GM21360 (cell line): Measurements from ENCODE around the gene CARD14.
"Not testable (repeated sequence)": the region's sequence is repeated elsewhere in the genome, so short reads cannot be mapped to it uniquely, and the experiment has no call there.

ENCODE experiments used
- ATAC-seq: cut with Tn5 transposase; IDR thresholded peaks from one replicate; pipeline ENCODE4 v1.9.1; 2021; ENCODE audit warnings: mild to moderate bottlenecking, moderate library complexity; ENCODE audit not compliant: unreplicated experiment

CARD14 gene

DNA sequence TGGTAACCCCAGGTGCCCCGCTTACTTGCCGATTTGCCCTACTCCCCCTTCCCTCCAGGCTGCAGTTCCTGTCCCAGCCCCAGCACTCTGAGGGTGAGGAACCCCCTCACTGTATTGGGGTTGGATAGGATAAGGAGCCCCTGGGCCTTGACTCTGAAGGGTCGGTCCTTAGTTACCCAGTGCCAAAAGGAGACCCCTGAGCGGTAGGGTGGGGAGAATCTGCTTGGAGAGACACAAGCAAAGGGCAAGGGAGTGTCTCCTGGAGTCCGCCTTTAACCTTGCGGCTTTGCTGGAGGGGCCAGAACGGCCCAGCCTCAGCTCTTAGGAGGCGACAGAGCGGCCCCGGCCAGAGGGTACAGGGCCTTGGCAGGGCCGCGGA, 13.0 kb downstream of the CARD14 start:
- no peak for ATAC-seq

DNA sequence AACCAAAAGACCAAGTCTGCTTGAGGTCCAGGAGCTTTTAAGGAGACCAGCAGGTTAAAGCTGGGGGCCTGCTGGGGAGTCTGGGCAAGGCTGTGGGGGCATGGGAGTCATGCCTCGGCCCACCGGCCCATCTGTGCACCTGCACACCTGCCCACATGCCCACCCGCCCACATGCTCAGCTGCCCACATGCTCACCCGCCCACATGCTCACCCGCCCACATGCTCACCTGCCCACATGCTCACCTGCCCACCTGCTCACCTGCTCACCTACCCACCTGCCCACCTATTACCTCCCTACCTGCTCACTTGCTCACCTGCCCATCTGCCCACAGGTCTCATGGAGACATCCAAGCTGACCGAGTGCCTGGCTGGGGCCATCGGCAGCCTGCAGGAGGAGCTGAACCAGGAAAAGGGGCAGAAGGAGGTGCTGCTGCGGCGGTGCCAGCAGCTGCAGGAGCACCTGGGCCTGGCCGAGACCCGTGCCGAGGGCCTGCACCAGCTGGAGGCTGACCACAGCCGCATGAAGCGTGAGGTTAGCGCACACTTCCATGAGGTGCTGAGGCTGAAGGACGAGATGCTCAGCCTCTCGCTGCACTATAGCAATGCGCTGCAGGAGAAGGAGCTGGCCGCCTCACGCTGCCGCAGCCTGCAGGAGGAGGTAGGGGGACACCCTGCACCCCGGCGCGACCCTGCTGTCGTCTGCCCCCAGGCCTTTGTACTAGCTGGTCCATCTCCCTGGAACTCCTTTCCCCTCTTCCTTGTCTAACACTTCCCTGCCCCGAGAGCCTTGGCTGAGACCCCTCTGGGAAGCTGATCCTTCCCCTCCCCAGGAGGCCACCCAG, 14.0 kb downstream of the CARD14 start:
- ATAC-seq: no peak

DNA sequence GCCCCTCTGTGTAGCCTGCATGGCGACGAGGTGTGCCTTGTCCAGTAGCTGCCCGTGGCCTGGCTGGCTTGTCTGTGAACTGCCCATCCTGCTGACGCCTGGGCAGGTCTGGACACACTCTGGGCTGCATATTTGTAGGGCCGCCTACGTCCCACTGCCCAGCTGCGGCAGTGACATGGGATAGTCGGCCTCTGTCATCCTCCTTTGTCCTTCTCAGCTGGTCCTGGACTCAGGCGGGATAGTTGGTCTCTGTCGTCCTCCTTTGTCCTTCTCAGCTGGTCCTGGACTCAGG, 14.5 kb downstream of the CARD14 start:
- no peak for ATAC-seq

DNA sequence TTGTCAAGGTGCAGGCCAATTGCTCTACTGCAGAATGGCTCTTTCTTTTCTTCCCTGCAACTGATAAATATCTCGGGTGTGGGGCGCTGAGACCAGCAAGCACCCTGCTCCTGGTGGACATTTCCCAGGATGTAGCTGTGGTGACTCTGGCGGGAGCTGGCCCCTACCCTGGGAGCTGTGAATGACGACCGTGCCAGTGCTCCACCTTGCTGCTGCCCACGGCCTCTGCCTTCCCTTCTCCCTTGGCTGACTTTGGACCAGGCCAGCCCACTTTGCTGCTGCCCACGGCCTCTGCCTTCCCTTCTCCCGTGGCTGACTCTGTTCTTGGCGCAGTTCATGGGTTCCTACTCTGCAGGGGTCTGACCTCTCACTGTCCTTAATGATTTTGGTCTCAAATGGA, 16.1 kb downstream of the CARD14 start:
- ATAC-seq: no peak

DNA sequence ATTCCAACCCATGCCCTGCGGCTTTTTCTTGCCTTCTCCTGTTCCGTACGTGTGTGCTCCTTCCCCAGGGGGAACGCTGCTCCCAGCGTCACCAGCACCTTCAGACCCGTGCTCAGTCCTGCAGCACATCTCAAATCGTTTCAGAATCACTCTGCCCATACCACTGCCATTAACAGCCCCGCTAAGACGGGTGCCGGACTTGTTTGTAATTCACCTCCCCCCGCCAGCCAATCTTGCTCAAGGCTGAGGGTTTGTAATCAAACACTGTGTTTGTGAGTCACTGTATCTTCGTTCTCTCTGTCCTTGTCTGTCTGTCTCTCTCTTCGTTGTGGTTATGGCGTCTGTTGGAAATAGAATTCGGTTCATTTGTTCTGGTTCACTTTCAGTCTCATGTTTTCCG, 17.3 kb downstream of the CARD14 start:
- no peak for ATAC-seq

DNA sequence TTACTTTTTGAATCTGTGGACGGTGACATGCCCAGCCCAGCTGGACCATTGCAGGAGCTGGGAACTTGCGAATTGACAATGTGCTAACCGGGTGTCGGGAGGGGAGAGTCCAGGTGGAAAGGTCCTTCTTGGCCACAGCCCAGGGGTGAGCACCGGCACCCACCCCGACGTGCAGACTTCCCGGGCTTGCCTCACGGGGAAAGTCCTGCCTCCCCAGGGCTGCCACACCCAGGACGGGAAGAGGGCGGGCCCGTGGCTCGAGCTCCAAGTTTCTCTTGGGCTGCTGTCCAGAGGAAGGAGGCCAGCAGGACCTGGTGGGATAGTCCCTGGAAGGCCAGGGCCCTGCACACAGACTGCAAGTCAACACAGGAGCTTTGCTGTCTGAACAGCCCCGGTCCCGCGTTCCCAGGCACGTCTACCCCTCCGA, 17.7 kb downstream of the CARD14 start:
- no peak for ATAC-seq

DNA sequence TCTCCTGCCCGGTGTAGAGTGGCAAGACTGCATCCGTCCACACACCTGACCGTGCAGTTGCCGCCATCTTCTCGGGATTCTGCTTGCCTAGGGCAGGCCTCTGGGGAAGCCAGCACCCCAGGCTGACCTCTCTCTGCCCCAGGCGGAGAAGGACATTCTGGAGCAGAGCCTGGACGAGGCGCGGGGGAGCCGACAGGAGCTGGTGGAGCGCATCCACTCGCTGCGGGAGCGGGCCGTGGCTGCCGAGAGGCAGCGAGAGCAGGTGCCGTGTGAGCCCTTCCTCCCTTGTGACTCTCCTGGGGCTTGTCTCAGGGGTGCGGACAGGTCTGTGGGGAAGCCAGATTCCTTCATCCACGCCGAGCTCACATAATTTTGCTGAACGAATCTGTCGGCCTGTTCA, 19.8 kb downstream of the CARD14 start:
- ATAC-seq: no peak

DNA sequence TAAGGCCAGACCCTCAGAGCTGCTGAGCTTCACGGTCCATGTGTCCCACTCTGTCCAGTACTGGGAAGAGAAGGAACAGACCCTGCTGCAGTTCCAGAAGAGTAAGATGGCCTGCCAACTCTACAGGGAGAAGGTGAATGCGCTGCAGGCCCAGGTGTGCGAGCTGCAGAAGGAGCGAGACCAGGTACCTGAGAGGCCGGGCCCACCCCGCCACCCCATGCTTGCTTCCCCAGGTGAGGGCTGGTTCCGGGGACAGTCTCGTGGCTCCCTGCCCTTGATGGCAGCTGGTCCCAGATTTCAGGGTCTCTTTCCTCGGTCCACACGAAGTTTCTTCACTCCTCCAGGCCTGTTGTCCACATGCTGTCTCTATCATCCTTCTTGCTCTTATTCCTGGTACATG, 20.9 kb downstream of the CARD14 start:
- ATAC-seq: no peak

DNA sequence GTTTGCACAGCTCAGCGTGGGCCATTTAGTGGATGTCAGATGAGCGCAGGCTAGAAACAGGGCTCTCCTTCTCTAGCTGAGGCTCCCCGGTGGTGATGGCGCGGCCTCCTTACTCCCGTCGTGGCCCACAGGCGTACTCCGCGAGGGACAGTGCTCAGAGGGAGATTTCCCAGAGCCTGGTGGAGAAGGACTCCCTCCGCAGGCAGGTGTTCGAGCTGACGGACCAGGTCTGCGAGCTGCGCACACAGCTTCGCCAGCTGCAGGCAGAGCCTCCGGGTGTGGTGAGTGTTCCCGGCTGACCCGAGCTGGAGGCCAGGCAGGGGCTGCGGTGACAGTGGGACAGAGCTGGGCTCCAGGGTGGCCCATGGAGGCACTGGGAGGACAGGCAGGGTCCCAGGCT, 21.4 kb downstream of the CARD14 start:
- ATAC-seq: no peak

DNA sequence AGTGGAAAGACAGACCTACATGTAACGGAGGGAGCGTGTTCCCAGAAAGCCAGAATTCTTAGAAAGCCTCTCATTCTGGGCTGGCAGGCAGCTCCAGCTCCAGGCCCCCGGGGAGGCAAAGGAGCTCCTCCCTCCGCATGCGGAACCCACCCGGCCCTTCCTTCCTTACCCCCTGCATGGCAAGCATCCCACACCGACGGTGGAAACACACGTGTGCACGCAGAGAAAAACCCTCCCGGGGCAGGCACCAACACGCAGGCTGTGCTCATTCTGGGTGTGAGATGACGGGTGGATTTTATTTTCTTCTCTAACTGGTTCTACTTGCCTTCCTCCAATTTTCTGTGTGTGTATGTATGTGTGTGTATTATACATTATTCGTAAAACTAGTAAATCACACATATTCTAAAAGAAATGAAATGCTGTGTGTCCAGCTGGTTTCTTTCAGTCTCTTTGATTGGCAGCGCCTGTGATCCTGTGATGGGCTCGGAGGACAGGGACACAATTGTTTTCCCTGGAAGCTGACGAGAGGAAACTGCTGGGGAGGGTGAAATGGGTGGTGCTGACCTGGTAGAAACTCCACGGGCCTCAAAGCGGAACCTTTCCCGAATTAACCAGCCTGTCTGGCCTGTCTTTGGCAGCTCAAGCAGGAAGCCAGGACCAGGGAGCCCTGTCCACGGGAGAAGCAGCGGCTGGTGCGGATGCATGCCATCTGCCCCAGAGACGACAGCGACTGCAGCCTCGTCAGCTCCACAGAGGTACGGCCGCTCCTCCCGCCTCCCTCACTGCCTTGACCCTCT, 22.2 kb downstream of the CARD14 start:
- no peak for ATAC-seq

DNA sequence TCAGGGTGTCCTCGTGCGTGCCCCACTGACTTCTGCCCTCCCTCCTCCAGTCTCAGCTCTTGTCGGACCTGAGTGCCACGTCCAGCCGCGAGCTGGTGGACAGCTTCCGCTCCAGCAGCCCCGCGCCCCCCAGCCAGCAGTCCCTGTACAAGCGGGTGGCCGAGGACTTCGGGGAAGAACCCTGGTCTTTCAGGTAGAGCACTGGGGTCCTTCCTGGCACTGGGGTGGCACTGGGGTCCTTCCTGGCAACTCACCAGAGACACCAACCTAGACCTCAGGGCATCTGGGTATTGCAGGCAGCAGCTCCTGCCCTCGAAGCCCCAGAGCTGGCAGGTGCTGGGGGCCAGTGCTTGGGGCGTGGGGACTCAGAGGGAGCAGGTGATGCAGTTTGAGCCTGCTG, 25.3 kb downstream of the CARD14 start:
- no peak for ATAC-seq

DNA sequence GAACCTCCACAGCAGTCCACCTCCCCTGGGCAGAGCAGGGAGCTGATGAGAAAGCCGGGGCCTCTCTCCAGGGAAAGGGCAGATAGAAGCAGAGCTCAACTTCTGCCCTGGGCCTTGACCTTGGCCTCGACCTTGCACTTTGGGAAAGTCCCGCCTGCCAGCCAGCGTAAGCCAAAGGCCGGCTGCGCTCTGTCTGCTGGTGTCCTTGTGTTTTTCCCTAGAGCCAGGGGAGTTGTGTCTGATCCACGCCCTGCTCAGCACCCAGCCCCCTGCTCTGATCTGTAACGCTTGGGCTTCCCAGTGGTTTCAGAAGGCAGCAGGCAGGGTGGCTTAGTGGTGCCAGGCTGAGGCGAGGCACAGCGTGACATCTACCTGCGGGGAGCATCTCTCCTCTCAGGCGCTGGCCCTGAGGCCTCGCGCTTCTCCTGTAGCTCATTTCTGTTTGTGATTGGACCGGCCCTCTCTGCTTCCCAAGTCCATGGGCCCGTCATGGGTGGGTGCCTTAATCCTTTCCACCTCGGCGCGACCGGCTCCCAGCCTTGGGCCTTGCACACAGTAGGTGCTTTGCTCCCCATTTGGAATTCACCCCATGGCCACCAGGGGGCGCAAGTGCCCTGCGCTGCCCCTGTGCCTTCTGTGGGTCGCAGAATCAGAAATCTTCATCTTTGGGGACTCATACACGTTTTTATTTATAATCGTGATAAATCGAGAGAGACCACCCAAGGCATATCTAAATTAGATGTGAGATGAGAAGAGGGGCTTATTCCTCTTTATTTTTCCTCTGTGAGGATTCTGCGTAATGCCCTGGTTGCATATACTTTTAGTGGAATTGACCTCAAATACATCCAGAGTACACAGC, 26.1 kb downstream of the CARD14 start:
- ATAC-seq: no peak

DNA sequence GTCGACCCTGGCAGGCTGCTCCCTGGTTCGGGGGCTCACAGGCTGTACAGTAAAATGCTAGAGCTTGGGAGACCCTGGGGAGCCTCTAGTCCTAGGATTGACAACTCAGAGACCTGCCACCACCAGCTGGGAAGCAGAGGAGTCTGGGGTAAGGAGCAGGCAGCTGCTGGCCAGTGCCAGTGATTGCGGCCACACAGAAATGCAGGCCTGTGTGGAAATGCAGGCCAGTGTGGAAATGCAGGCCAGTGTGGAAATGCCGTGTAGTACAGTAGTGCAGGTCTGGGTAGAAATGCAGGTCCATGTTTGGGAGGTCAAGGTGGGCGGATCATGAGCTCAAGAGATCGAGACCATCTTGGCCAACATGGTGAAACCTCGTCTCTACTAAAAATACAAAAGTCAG, 26.8 kb downstream of the CARD14 start:
- ATAC-seq: no peak

DNA sequence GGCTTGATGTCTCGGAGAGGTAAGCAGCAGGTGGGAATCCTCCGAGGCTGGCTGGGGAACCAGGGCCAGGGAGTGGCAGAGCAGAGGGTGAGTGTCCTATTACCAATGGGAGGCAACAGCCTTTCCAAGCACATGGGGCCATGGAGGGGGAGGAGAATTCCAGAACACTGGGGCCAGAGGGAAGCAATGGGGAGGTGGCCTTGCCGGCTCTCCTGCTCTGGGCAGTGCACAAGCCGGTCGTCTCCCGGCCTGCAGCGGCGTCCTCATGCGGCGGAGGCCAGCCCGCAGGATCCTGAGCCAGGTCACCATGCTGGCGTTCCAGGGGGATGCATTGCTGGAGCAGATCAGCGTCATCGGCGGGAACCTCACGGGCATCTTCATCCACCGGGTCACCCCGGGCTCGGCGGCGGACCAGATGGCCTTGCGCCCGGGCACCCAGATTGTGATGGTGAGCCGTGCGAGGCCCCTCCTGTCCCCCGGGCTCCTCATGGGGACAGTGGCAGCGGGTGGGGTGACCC, 28.4 kb downstream of the CARD14 start:
- no peak for ATAC-seq

DNA sequence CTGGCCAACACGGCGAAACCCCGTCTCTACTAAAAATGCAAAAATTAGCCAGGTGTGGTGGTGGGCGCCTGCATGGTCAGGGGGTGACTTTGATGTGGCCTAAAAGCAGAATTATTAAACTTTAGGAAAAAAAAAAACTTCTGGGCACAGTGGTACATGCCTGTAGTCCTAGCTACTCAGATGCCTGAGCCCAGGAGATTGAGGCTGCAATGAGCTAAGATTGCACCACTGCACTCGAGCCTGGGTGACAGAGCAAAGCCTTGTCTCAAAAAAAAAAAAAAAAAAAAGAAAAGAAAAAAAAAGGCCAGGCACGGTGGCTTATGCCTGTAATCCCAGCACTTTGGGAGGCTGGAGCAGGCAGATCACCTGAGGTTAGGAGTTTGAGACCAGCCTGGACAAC, 29.5 kb downstream of the CARD14 start:
- ATAC-seq: not testable (repeated sequence)

DNA sequence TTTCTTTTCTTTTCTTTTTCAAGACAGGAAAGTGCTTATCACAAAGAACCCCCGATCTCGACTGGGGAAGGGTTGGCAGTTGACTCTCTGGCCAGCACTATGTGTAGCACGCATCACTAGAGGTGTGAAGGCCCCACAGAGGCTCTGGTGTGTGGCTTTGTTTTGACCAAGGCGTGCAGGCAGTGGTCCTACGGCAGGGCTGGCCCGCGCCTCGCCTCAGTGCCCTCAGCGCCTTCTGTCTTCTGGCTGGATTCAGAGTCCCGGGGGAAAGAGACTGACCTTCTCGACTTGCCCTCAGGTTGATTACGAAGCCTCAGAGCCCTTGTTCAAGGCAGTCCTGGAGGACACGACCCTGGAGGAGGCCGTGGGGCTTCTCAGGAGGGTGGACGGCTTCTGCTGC, 31.6 kb downstream of the CARD14 start:
- ATAC-seq: no peak

DNA sequence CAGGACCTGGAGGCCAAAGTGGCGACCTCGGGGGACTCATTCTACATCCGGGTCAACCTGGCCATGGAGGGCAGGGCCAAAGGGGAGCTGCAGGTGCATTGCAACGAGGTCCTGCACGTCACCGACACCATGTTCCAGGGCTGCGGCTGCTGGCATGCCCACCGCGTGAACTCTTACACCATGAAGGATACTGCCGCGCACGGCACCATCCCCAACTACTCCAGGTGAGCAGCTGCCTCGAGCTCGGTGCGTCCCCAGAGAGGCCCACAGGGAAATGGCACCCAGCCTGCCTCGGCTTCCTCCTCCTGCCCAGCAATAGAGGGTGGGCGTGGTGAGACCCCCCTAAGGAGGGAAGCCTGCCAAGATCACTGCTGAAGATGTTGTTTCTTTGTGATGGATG, 32.4 kb downstream of the CARD14 start:
- ATAC-seq: no peak

DNA sequence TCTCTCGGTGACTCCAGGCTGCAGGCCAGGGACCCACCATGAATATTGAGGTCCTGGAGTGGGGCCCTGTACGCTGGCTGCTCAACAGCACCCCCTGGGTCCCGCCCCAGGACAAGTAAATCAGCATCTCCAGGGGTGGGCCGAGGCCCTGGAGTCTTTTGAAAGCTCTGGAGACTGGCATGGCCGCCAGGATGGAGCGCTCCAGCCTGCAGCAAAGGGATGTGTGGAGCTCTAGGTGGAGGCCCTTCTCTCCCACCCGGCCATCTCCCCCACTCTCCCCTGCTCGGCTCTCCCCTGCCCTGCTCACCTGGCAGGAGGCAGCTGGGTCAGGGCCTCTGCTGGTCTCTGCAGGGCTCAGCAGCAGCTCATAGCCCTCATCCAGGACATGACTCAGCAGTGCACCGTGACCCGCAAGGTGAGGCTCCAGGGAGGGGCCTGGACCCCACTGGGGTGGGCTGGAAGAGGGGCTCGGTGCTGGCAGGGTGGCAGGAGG, 33.7 kb downstream of the CARD14 start:
- ATAC-seq: no peak

DNA sequence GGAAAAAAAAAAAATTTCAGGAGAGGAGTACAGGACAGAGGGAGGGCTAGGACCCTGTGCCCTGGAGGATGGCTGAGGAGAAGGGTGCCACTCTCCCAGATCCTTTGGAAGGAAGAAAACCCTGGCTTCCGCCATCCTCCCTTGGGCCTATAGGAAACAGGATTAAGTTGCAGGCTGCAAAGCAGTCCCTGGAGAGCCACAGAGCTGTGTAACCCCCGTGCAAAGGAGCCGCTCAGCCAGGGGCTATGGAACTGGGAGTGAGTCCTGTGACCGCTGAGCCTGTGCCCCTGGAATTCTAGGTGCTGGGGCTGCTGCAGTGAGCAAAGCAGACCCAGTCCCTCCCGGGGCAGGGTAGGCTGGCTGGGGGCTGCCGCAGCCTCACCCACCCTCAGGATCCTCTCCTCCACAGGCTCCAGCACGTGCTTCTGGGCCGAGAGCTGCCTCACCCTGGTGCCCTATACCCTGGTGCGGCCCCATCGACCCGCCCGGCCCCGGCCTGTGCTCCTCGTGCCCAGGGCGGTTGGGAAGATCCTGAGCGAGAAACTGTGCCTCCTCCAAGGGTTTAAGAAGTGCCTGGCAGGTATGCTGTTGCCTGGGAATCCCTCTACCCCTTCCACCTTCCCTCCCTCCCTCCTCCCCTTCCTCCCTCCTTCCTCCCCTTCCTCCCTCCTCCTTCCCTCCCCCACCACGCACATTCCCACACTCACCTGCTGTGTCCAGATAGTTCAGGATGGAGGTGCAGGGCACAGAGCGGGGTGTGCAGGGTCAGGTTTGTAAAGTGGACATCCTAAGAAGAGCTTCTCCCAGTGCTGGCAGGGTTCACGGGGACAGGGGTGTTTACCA, 35.0 kb downstream of the CARD14 start:
- no peak for ATAC-seq

DNA sequence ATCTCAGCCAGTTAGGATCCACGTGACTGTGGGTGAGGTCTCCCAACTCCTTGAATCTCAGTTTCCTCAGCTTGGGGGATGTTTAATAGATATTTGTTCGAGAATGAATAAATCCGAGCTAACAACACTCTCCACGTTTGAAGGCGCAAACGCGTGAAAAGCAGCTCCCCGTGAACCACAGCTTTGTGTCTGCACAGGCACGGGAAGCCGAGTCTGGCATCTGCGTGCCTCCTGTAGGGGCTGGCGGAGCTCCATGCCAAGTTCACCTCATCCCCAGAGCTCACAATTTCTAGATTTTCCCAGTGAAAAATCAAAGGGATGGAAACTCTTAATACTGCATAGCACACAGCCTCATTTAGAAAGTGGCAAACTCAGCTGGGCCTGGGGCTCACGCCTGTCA, 36.0 kb downstream of the CARD14 start:
- ATAC-seq: no peak
